ENCODE measurements around the gene LRFN4. TPM values are rescaled to one million over a fixed set of nuclear protein-coding genes. Genes with fewer than 3 reads are reported as not detected.

The LRFN4 gene
- total and polyA plus RNA-seq, 2 of the 13 experiments (the other 11 are each of a cell fraction or from before 2014, with no cell fraction given), result 1.3 to 6.8 TPM

DNA sequence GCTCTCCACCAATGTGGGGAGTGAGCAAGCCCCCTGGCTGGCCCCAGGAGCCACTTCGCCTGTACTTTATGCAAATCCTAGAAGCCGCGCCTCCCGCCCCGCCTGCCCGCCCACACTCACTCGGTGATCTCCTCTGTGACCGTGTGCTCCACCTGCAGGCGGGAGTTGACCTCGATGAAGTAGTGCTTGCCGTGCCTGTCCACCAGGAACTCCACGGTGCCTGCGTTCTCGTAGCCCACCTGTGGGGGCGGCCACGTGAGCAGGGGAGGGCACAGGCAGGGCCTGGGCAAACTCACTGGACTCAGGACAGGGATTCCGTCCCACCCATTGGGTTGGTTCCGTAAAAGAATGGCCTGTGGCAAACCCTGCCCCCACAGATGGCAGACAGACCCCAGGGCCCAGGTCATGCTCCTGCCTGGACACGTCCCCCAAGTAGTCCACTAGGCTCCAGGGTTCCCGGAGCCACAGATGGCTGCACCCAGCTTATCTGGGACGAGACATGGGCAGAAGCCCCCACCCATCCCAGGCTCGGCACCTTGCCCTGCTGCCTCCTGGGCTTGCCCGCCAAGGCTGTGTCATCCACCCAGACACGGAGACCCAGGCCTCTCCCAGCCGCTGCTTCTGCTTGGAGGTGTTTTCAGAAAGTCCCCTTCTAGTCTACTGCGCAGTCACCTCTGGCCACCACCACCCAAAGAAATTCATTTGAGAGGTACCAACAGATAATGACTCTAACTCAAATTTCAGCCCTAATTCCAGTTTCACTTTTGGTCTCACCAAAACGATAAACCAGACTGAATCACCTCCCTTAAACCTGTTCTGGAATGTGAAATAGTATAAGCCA lies 12.1 kb downstream of the LRFN4 start (continued):
- no peak for TF ChIP-seq PRDM4 (CRISPR knock-in tag; IDR thresholded peaks at IDR 0.05; ENCODE audit: borderline replicate concordance)
- no peak for TF ChIP-seq PRMT3 (CRISPR knock-in tag; IDR thresholded peaks at IDR 0.05; ENCODE audit: borderline replicate concordance, low read depth)
- TF ChIP-seq, protein P1, sequence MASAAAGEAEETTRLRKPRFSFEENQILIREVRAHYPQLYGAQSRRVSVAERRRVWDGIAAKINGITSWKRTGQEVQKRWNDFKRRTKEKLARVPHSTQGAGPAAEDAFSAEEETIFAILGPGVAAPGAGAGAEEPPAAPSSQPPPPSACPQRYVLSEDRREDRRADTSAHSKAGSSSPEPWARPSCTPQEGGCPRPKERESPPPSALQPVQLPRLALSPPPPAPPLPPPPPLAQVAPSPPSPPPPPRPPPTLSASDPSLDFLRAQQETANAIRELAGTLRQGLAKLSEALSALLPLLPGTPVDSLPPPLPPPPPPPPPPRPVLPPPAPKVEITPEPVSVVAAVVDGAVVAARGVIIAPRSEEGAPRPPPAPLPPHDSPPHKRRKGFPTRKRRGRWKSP (CRISPR knock-in tag; IDR thresholded peaks at IDR 0.05), result no peak
- TF ChIP-seq, protein P2, sequence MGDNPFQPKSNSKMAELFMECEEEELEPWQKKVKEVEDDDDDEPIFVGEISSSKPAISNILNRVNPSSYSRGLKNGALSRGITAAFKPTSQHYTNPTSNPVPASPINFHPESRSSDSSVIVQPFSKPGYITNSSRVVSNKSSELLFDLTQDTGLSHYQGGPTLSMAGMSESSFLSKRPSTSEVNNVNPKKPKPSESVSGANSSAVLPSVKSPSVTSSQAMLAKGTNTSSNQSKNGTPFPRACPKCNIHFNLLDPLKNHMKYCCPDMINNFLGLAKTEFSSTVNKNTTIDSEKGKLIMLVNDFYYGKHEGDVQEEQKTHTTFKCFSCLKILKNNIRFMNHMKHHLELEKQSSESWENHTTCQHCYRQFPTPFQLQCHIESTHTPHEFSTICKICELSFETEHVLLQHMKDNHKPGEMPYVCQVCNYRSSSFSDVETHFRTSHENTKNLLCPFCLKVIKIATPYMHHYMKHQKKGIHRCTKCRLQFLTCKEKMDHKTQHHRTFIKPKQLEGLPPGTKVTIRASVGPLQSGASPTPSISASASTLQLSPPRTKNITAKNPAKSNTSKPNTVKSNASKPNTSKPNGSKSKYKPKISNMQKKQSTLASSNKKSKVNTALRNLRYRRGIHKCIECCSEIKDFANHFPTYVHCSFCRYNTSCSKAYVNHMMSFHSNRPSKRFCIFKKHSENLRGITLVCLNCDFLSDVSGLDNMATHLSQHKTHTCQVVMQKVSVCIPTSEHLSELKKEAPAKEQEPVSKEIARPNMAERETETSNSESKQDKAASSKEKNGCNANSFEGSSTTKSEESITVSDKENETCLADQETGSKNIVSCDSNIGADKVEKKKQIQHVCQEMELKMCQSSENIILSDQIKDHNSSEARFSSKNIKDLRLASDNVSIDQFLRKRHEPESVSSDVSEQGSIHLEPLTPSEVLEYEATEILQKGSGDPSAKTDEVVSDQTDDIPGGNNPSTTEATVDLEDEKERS (CRISPR knock-in tag; IDR thresholded peaks at IDR 0.05), result no peak
- TF ChIP-seq, protein P3, sequence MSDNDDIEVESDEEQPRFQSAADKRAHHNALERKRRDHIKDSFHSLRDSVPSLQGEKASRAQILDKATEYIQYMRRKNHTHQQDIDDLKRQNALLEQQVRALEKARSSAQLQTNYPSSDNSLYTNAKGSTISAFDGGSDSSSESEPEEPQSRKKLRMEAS (IDR thresholded peaks at IDR 0.05), result peak; percentile 44; the same call in 1 of the 2 replicates
- no peak for TF ChIP-seq FOXA1 (IDR thresholded peaks at IDR 0.05)
- no peak for TF ChIP-seq FOXA1 (CRISPR knock-in tag; IDR thresholded peaks at IDR 0.05)
- no peak for TF ChIP-seq ZBTB42 (CRISPR knock-in tag; IDR thresholded peaks at IDR 0.05)
- TF ChIP-seq, protein P4, sequence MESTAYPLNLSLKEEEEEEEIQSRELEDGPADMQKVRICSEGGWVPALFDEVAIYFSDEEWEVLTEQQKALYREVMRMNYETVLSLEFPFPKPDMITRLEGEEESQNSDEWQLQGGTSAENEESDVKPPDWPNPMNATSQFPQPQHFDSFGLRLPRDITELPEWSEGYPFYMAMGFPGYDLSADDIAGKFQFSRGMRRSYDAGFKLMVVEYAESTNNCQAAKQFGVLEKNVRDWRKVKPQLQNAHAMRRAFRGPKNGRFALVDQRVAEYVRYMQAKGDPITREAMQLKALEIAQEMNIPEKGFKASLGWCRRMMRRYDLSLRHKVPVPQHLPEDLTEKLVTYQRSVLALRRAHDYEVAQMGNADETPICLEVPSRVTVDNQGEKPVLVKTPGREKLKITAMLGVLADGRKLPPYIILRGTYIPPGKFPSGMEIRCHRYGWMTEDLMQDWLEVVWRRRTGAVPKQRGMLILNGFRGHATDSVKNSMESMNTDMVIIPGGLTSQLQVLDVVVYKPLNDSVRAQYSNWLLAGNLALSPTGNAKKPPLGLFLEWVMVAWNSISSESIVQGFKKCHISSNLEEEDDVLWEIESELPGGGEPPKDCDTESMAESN (CRISPR knock-in tag; conservative IDR thresholded peaks at IDR 0.05), result no peak
- TF ChIP-seq, protein P5, sequence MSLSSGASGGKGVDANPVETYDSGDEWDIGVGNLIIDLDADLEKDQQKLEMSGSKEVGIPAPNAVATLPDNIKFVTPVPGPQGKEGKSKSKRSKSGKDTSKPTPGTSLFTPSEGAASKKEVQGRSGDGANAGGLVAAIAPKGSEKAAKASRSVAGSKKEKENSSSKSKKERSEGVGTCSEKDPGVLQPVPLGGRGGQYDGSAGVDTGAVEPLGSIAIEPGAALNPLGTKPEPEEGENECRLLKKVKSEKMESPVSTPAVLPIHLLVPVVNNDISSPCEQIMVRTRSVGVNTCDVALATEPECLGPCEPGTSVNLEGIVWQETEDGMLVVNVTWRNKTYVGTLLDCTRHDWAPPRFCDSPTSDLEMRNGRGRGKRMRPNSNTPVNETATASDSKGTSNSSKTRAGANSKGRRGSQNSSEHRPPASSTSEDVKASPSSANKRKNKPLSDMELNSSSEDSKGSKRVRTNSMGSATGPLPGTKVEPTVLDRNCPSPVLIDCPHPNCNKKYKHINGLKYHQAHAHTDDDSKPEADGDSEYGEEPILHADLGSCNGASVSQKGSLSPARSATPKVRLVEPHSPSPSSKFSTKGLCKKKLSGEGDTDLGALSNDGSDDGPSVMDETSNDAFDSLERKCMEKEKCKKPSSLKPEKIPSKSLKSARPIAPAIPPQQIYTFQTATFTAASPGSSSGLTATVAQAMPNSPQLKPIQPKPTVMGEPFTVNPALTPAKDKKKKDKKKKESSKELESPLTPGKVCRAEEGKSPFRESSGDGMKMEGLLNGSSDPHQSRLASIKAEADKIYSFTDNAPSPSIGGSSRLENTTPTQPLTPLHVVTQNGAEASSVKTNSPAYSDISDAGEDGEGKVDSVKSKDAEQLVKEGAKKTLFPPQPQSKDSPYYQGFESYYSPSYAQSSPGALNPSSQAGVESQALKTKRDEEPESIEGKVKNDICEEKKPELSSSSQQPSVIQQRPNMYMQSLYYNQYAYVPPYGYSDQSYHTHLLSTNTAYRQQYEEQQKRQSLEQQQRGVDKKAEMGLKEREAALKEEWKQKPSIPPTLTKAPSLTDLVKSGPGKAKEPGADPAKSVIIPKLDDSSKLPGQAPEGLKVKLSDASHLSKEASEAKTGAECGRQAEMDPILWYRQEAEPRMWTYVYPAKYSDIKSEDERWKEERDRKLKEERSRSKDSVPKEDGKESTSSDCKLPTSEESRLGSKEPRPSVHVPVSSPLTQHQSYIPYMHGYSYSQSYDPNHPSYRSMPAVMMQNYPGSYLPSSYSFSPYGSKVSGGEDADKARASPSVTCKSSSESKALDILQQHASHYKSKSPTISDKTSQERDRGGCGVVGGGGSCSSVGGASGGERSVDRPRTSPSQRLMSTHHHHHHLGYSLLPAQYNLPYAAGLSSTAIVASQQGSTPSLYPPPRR (CRISPR knock-in tag; IDR thresholded peaks at IDR 0.05; ENCODE audit: borderline replicate concordance), result no peak
- peak; percentile 23; the same call in 1 of the 3 replicates for TF ChIP-seq MXI1 (IDR thresholded peaks at IDR 0.05; ENCODE audit: borderline replicate concordance, low read depth, low read length)
- no peak for TF ChIP-seq ZFYVE20 (CRISPR knock-in tag; IDR thresholded peaks at IDR 0.05; ENCODE audit: borderline replicate concordance, low read depth)
- TF ChIP-seq TEAD3 (CRISPR knock-in tag; optimal IDR thresholded peaks at IDR 0.05; ENCODE audit: borderline replicate concordance), result peak; percentile 18
- no peak for TF ChIP-seq ZSCAN22 (CRISPR knock-in tag; IDR thresholded peaks at IDR 0.05)
